ENCODE measurements around the gene NKTR.
"Not testable (repeated sequence)": the region's sequence is repeated elsewhere in the genome, so short reads cannot be mapped to it uniquely, and the experiment has no call there.

Gene NKTR

DNA sequence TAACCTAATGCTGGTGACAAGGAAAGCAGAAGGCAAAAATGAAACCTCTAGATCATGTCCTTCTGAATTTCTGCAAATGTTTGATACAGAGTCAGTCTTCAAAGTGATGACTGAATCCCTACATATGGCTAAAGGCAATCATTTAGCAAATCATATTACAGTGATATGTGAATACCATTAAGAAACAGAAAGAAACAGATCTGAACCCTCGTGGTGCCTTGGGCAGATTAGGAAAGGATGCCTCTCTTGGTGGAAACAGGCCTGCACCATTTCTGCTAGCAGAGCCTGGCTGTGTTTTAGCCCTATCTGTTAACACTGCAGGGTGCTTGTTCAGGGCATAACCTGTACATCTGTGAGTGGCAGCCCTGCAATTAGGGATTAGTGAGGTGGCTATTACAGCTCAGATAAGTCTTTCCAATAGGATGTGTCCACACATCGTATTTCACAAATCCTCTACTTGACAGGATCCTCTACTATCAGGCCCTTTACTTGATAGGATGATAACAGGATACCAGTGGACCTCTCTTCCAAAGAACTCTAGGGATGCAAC lies 30.8 kb upstream of the NKTR start:
- Histone ChIP-seq H3K4me3 (ENCODE audit: low read depth, low read length) (no peak overlapping the region), H3K27ac (ENCODE audit: extremely low read depth, low read depth, low read length) (no peak overlapping the region), H3K9me3 (ENCODE audit: control insufficient read depth, insufficient read depth, low read depth, low read length) (no peaks in the 10 kb centered on the region), H3K4me1 (ENCODE audit: control insufficient read depth, insufficient read depth, low read length) (no peaks in the 10 kb centered on the region), H3K36me3 (ENCODE audit: control insufficient read depth in 2 of 2, insufficient read depth in 1 of 2, low read length in 2 of 2) (peaks cover 10 to 66% of the 10 kb centered on the region in 2 experiments)
- ChIA-PET POLR2A (interaction anchor here (1.0 kb wide), 1 partner anchor 31 kb away, joined by 3 read pairs; the partner anchor contains the start of gene NKTR), CTCF (no interaction called here)
- TF ChIP-seq ZNF239 (tag by site-specific recombination; IDR thresholded peaks at IDR 0.05): no peak
- no peak for TF ChIP-seq ZXDB (tag by site-specific recombination; IDR thresholded peaks at IDR 0.05)
- TF ChIP-seq ZBTB8A (tag by site-specific recombination; IDR thresholded peaks at IDR 0.05): no peak
- TF ChIP-seq ZNF830 (tag by site-specific recombination; IDR thresholded peaks at IDR 0.05; ENCODE audit: low read depth): no peak
- TF ChIP-seq SP7 (tag by site-specific recombination; IDR thresholded peaks at IDR 0.05): peak; percentile 87
- no peak for TF ChIP-seq ZNF175 (tag by site-specific recombination; IDR thresholded peaks at IDR 0.05)

- TF ChIP-seq IKZF3 (tag by site-specific recombination; IDR thresholded peaks at IDR 0.05): 0 out of 2 replicates have a peak, but pooled peaks have one; percentile 11
- 0 out of 2 replicates have a peak, but pooled peaks have one; percentile 9 for TF ChIP-seq GLIS1 (tag by site-specific recombination; IDR thresholded peaks at IDR 0.05)
- no peak for TF ChIP-seq ZBTB48 (tag by site-specific recombination; IDR thresholded peaks at IDR 0.05)
- TF ChIP-seq, protein P1, sequence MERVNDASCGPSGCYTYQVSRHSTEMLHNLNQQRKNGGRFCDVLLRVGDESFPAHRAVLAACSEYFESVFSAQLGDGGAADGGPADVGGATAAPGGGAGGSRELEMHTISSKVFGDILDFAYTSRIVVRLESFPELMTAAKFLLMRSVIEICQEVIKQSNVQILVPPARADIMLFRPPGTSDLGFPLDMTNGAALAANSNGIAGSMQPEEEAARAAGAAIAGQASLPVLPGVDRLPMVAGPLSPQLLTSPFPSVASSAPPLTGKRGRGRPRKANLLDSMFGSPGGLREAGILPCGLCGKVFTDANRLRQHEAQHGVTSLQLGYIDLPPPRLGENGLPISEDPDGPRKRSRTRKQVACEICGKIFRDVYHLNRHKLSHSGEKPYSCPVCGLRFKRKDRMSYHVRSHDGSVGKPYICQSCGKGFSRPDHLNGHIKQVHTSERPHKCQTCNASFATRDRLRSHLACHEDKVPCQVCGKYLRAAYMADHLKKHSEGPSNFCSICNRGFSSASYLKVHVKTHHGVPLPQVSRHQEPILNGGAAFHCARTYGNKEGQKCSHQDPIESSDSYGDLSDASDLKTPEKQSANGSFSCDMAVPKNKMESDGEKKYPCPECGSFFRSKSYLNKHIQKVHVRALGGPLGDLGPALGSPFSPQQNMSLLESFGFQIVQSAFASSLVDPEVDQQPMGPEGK (tag by site-specific recombination; IDR thresholded peaks at IDR 0.05): 0 out of 2 replicates have a peak, but pooled peaks have one; percentile 33
- H3K27ac ChIP-seq (ENCODE audit: extremely low read depth, low read depth, low read length): no peak overlapping the region
- H3K9me3 ChIP-seq (ENCODE audit: control insufficient read depth, insufficient read depth, low read depth, low read length): no peaks in the 10 kb centered on the region
- H3K4me1 ChIP-seq (ENCODE audit: control insufficient read depth, insufficient read depth, low read length): no peaks in the 10 kb centered on the region
- CTCF ChIA-PET: interaction anchor here (0.6 to 1.5 kb wide), 14 partner anchors 10 to 413 kb away, joined by 3 to 5 read pairs (median 4); partner anchors contain the start of gene SEC22C
- H3K4me3 ChIP-seq (ENCODE audit: low read depth, low read length): no peak overlapping the region
- POLR2A ChIA-PET: no interaction called here
- peaks cover 18 to 56% of the 10 kb centered on the region in 2 experiments; a peak in 2 of 3 replicates for H3K36me3 ChIP-seq (ENCODE audit: control insufficient read depth in 2 of 2, insufficient read depth in 1 of 2, low read length in 2 of 2)
Measured at GRCh38 chr3:42572278-42572677, 28.2 kb upstream of the NKTR start.

DNA sequence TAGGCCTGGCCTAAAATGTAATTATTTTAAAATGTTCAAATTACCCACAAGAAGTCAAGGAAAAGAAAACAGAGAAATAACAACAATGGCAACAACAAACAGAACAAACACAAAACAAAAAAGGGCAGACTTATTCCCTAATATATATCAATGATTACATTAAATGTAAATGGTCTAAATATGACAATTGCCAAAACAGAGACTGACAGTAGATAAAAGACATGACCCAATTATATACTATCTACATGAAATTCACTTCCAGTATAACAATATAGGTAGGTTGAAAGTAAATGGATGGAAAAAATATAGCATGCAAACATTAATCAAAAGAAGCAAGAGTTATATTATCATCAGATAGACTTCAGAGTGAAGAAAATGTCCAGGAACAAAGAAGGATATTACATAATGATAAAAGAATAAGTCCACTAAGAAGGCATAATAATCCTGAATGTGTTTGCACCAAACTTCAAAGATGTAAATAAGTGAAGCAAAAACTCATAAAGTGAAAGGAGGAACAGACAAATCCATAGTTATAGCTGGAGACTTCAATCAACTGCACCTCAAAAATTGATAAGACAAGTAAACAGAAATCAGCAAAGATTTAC lies 25.2 kb upstream of the NKTR start:
- TF ChIP-seq SETDB1 (IDR thresholded peaks at IDR 0.05; ENCODE audit: insufficient read length, low read length) (peak; percentile 75), KLF1 (tag by site-specific recombination; IDR thresholded peaks at IDR 0.05) (no peak), ZNF37A (tag by site-specific recombination; IDR thresholded peaks at IDR 0.05) (no peak)
- TF ChIP-seq, protein P2, sequence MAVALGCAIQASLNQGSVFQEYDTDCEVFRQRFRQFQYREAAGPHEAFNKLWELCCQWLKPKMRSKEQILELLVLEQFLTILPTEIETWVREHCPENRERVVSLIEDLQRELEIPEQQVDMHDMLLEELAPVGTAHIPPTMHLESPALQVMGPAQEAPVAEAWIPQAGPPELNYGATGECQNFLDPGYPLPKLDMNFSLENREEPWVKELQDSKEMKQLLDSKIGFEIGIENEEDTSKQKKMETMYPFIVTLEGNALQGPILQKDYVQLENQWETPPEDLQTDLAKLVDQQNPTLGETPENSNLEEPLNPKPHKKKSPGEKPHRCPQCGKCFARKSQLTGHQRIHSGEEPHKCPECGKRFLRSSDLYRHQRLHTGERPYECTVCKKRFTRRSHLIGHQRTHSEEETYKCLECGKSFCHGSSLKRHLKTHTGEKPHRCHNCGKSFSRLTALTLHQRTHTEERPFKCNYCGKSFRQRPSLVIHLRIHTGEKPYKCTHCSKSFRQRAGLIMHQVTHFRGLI (tag by site-specific recombination; IDR thresholded peaks at IDR 0.05): no peak
- ChIA-PET POLR2A (no interaction called here), CTCF (interaction anchor here (0.9 kb wide), 1 partner anchor 164 kb away, joined by 3 read pairs; no protein-coding TSS in a partner anchor)
- no peaks in the 10 kb centered on the region for H3K9me3 ChIP-seq (ENCODE audit: control insufficient read depth, insufficient read depth, low read depth, low read length)
- H3K4me3 ChIP-seq (ENCODE audit: low read depth, low read length): no peak overlapping the region
- peaks cover 14 to 50% of the 10 kb centered on the region in 2 experiments; a peak in 2 of 3 replicates for H3K36me3 ChIP-seq (ENCODE audit: control insufficient read depth in 2 of 2, insufficient read depth in 1 of 2, low read length in 2 of 2)
- no peak overlapping the region for H3K27ac ChIP-seq (ENCODE audit: extremely low read depth, low read depth, low read length)
- no peaks in the 10 kb centered on the region for H3K4me1 ChIP-seq (ENCODE audit: control insufficient read depth, insufficient read depth, low read length)

DNA sequence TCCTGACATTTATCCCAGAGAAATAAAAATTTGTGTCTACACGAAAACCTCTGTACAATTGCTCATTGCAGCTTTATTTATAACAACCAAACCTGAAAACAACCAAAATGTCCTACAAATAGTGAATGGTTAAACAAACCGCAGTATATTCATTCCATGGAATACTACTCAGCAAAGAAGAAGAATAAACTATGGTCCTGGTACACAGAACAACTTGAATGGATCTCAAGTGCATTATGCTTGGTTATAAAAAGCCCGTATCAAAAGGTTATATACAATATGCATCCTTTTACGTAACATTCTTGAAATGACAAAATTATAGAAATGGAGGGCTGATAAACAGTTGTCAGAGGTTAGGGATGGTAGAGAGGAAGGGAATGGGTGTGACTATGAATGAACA lies 22.4 kb upstream of the NKTR start:
- POLR2A ChIA-PET: no interaction called here
- Histone ChIP-seq H3K36me3 (ENCODE audit: control insufficient read depth in 2 of 2, insufficient read depth in 1 of 2, low read length in 2 of 2) (peaks cover 11 to 45% of the 10 kb centered on the region in 2 experiments; a peak in 2 of 3 replicates), H3K4me3 (ENCODE audit: low read depth, low read length) (no peak overlapping the region), H3K9me3 (ENCODE audit: control insufficient read depth, insufficient read depth, low read depth, low read length) (no peaks in the 10 kb centered on the region), H3K4me1 (ENCODE audit: control insufficient read depth, insufficient read depth, low read length) (0 out of 2 replicates have a peak, but pooled peaks cover 2% of the 10 kb centered on the region), H3K27ac (ENCODE audit: extremely low read depth, low read depth, low read length) (no peak overlapping the region)
- CTCF ChIA-PET: no interaction called here
- TF ChIP-seq ZNF146 (tag by site-specific recombination; IDR thresholded peaks at IDR 0.05) (peak; percentile 76), BCL11B (tag by site-specific recombination; IDR thresholded peaks at IDR 0.05; ENCODE audit: low read depth) (no peak), ZNF513 (tag by site-specific recombination; IDR thresholded peaks at IDR 0.05) (no peak)

- CTCF ChIA-PET; H3K9me3 ChIP-seq (ENCODE audit: control insufficient read depth, insufficient read depth, low read depth, low read length); H3K4me1 ChIP-seq (ENCODE audit: control insufficient read depth, insufficient read depth, low read length); H3K4me3 ChIP-seq (ENCODE audit: low read depth, low read length); H3K27ac ChIP-seq (ENCODE audit: extremely low read depth, low read depth, low read length): not testable (repeated sequence)
- POLR2A ChIA-PET: interaction anchor here (0.7 to 3.7 kb wide), 2 partner anchors 21 to 196 kb away, joined by 3 to 23 read pairs; partner anchors contain the start of gene NKTR
- peaks cover 9 to 33% of the 10 kb centered on the region in 2 experiments; a peak in 2 of 3 replicates for H3K36me3 ChIP-seq (ENCODE audit: control insufficient read depth in 2 of 2, insufficient read depth in 1 of 2, low read length in 2 of 2)
Measured at GRCh38 chr3:42579346-42579745, 21.1 kb upstream of the NKTR start.
